Measurements from ENCODE around the gene DLGAP1.

DNA sequence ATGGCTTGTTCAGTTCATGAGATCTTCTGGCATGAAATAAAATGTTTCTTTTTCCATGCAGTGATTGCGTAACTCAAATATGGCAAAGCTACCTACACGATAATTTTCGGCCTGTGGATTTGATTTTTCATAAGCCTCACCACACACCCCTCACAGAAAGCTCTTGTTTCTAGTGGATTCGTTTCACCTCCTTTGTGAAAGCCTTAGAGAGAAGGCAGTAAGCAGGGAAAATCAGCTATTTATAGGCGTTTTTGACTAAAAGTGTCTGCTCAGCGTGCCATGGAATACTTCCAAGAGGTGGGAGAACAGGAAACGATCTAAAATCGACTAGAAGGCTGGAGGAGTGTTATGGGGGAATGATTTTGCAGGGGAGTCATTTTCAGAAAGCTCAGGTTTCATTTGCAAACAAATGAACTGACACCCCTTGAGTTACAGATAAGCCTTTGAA is 587.2 kb downstream of the DLGAP1 start:
- TF ChIP-seq, protein P1, sequence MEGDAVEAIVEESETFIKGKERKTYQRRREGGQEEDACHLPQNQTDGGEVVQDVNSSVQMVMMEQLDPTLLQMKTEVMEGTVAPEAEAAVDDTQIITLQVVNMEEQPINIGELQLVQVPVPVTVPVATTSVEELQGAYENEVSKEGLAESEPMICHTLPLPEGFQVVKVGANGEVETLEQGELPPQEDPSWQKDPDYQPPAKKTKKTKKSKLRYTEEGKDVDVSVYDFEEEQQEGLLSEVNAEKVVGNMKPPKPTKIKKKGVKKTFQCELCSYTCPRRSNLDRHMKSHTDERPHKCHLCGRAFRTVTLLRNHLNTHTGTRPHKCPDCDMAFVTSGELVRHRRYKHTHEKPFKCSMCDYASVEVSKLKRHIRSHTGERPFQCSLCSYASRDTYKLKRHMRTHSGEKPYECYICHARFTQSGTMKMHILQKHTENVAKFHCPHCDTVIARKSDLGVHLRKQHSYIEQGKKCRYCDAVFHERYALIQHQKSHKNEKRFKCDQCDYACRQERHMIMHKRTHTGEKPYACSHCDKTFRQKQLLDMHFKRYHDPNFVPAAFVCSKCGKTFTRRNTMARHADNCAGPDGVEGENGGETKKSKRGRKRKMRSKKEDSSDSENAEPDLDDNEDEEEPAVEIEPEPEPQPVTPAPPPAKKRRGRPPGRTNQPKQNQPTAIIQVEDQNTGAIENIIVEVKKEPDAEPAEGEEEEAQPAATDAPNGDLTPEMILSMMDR (IDR thresholded peaks at IDR 0.05), result no peak
- TF ChIP-seq EZH2 (IDR thresholded peaks at IDR 0.05; ENCODE audit: borderline replicate concordance, insufficient read depth, low read depth, low read length, poor library complexity, severe bottlenecking), result no peak
